Stimulated activated CD4-positive, alpha-beta T cell treated with anti-CD3 and anti-CD28 coated beads, Interleukin-1b, Interleukin-23, amount 100 ng/mL, for 4 hours (primary cell): ENCODE data around the gene CAMK2A.
"Not testable (repeated sequence)": the region's sequence is repeated elsewhere in the genome, so short reads cannot be mapped to it uniquely, and the experiment has no call there.

ENCODE experiments used
- DNase-seq, 2 donors: peaks; one replicate each; pipeline ENCODE4 v3.0.0-alpha.2; 2020; ENCODE audit warnings: low read depth in 2 of 2

Gene CAMK2A

GRCh38 chr5:150253416-150254208, 36.0 kb downstream of the CAMK2A start:
- DNase-seq: no peak

GRCh38 chr5:150252489-150252888, 37.1 kb downstream of the CAMK2A start:
- DNase-seq: no peak

GRCh38 chr5:150251504-150251903, 38.1 kb downstream of the CAMK2A start:
- DNase-seq: no peak

- no peak for DNase-seq
These were observed 39.8 kb downstream of the CAMK2A start for GRCh38 chr5:150249744-150250143.

- no peak for DNase-seq
These were observed 40.6 kb downstream of the CAMK2A start for GRCh38 chr5:150248946-150249345.

- not testable (repeated sequence) for DNase-seq
These were observed 41.1 kb downstream of the CAMK2A start for GRCh38 chr5:150248493-150248892.

- DNase-seq: no peak
These were observed 41.8 kb downstream of the CAMK2A start for GRCh38 chr5:150247726-150248125.

GRCh38 chr5:150246835-150247234, 42.7 kb downstream of the CAMK2A start:
- no peak for DNase-seq

GRCh38 chr5:150246429-150246828, 43.1 kb downstream of the CAMK2A start:
- DNase-seq: no peak

- DNase-seq: no peak
These were observed 43.8 kb downstream of the CAMK2A start for GRCh38 chr5:150245808-150246207.

GRCh38 chr5:150245111-150245789, 44.3 kb downstream of the CAMK2A start:
- DNase-seq: no peak

- no peak for DNase-seq
These were observed 45.4 kb downstream of the CAMK2A start for GRCh38 chr5:150244209-150244608.

GRCh38 chr5:150243590-150243989, 46.0 kb downstream of the CAMK2A start:
- DNase-seq: no peak

- DNase-seq: no peak
These were observed 47.2 kb downstream of the CAMK2A start for GRCh38 chr5:150242251-150242894.

GRCh38 chr5:150241298-150242160, 48.0 kb downstream of the CAMK2A start:
- no peak for DNase-seq

GRCh38 chr5:150239794-150240122, 49.8 kb downstream of the CAMK2A start:
- no peak for DNase-seq

- no peak for DNase-seq
These were observed 50.3 kb downstream of the CAMK2A start for GRCh38 chr5:150239099-150239793.

GRCh38 chr5:150238646-150239045, 50.9 kb downstream of the CAMK2A start:
- DNase-seq: no peak

- DNase-seq: no peak
These were observed 52.4 kb downstream of the CAMK2A start for GRCh38 chr5:150236981-150237754.

GRCh38 chr5:150236313-150236712, 53.3 kb downstream of the CAMK2A start:
- no peak for DNase-seq

GRCh38 chr5:150235500-150235854, 54.1 kb downstream of the CAMK2A start:
- no peak for DNase-seq
